Measurements from ENCODE around the gene R3HDM2.

- TF ChIP-seq POLR2AphosphoS5 (IDR thresholded peaks at IDR 0.05) (no peak), CTCF (IDR thresholded peaks at IDR 0.05) (no peak)
These were observed 164.2 kb downstream of the R3HDM2 start for GRCh38 chr12:57266681-57267080.

Data from breast epithelium (tissue), 3 donors.